ENCODE data around the gene VEGFC.

VEGFC gene

GRCh38 chr4:176680668-176681180 lies 112.0 kb downstream of the VEGFC start:
- no peak for DNase-seq (ENCODE audit: low read depth)

- DNase-seq (ENCODE audit: low read depth): no peak
Observed at GRCh38 chr4:176676901-176677300, 115.8 kb downstream of the VEGFC start.

GRCh38 chr4:176675810-176676209 lies 116.9 kb downstream of the VEGFC start:
- no peak for DNase-seq (ENCODE audit: low read depth)

DNA sequence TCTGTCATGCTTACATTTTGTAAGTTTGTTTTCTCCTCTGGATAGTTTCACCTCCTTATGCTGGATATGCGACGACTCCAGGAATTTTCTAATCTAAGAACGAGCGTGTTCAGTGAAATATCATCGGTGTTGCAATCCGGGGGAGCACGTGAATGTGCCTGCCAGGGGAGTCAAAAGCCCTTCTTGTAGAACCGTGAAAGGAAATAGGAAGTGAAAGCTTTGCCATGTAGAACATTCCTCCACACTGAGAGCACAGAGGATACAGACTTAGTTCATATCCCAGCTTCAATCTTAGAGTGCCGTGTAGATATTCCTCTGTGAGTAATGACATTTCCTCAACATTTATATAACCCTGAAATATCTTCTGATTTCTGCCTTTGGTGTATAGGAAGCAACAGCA lies 121.2 kb downstream of the VEGFC start:
- no peak for DNase-seq (ENCODE audit: low read depth)

DNA sequence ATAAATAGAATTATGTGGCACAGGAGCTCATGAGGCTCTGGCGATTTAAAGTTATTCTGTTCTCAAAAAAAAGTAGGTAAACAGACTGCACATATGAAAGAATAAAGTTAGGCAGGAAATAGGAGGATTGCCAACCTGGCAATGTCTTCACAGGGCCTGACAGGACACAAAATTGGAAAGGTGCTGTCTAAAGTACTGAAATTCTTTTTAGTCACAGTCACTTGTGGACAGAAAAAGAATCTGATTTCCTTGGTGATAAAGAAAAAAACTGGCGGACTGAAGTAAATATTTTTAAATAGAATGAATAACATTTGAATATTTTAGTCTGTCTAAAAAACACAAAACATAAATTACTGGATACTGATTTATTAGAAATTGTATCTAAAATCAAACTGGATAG lies 124.4 kb downstream of the VEGFC start:
- no peak for DNase-seq (ENCODE audit: low read depth)

DNA sequence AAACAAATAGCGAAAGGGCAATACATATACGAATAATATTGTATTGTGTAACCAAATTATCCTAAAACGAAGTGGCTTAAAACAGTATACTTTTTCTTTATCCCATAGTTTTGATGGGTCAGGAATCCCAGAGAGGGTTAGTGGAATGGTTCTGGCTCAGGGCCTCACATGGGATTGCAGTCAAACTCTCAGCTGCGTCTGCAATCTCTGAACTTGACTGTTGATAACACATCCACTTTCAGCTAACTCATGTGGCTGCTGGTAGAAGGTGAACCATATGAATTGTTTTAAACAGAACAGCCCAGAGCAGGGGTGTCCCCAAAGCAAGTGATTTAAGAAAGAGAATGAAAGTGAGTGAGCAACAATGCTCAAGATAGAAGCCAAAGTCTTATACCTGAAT lies 127.8 kb downstream of the VEGFC start:
- no peak for DNase-seq (ENCODE audit: low read depth)

DNA sequence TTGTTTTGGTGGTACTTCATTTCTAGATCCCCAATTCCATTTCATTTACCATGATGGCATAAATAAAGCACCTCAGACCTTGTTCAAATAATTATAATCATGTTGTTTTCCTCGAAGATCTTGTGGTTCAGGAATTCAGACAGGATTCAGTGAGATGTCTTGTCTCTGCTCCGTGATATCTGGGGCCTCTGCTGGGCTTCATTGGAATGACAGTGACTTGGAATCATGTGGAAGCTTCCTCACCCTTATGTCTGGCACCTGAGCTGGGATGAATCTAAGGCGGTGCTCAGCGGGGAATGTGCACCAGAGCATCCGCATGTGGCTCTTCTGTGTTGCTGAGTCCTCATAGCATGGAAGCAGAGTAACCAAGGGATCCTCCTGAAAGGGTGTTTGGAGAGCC lies 132.2 kb downstream of the VEGFC start:
- no peak for DNase-seq (ENCODE audit: low read depth)

DNA sequence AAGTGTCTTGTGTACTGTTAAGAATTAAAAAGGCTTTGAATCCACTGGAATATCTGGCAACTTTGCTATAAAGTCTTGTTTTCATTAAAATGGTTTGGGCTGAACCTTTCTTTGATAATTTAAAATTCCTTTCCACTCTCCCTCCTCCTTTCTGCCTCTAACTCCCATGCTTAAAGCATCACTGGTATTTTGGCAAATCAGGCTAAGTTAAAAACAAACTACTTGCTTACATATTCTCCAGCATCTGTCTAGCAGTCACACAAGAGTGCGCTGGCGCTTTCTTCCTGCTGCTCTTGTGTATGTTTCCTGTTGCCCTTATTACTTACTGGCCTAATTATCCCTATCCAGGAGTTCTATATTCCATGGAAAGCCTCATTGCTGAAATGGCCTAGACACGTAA lies 136.6 kb downstream of the VEGFC start:
- DNase-seq (ENCODE audit: low read depth): no peak

- DNase-seq (ENCODE audit: low read depth): no peak
Observed at GRCh38 chr4:176654565-176655216, 138.0 kb downstream of the VEGFC start.

GRCh38 chr4:176653401-176654220 lies 139.1 kb downstream of the VEGFC start:
- no peak for DNase-seq (ENCODE audit: low read depth)

GRCh38 chr4:176646311-176646710 lies 146.4 kb downstream of the VEGFC start:
- DNase-seq (ENCODE audit: low read depth): no peak

DNA sequence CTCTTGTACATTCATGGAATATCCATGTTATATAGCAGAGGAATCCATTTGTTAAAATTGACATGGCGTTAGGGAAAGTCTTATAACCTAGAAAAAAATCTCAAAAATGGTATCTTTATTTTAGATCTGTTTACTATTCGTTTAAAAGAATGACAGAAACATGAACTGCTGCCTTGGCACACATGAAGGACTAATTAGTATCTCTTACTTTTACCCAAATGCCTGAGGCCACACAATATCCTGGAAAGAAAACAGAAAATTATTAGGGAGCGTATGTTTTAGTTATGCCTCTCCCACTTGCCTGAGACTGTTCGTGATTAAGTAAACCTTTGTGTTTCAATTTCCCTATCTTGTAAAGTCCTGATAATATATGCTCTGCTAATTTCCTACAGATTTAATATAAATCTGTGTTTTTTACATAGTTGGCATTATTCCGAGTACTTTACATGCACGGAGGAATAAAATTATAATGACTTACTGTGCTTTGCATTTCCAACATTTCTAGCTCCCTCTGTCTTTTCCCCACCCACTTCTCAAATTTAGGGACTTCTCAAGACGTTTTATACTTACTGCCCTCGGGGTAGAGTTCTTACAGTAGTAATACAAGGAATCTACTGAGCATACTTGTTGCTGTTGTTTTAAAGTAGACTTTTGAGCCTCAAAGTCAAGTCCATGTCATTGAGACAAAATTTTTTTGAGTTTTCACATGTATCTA lies 147.3 kb downstream of the VEGFC start:
- no peak for DNase-seq (ENCODE audit: low read depth)

DNA sequence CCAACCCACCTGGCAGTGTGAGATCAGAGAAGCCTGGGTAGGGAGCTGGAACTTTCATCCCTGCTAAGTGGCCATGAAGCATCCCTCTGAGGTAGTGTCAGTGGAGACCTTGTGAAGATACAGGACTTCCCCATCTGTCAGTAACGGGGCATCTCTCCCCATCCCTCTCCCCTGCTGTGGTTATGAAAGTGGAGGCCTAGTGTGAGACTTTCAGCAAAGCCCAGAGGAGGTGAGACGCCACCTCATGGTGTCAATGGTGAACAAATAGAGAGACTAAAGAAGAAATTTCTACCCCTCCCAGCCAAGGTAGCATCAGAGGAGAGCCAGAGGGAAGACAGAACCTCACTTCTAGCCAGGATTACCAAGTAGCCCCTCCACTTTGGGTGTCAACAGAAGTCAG lies 150.2 kb downstream of the VEGFC start:
- DNase-seq (ENCODE audit: low read depth): no peak

DNA sequence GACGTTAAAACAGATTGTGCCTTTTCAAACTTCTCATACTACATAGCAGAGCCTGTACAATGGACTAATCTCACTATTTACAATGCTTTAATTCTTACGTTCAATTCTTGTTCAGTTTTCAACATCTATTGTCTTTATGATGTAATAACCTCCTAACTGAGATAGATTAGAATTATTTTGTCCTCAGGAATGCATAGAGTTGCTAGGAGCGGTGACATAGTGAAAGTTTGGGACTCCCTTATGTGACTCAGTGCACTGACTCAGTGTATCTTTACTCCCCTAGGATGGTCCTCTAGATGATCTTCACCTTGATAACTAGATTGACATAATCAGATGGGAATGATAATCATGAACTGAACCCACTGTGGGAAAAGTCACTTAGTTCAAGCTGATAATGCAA lies 151.5 kb downstream of the VEGFC start:
- no peak for DNase-seq (ENCODE audit: low read depth)

DNA sequence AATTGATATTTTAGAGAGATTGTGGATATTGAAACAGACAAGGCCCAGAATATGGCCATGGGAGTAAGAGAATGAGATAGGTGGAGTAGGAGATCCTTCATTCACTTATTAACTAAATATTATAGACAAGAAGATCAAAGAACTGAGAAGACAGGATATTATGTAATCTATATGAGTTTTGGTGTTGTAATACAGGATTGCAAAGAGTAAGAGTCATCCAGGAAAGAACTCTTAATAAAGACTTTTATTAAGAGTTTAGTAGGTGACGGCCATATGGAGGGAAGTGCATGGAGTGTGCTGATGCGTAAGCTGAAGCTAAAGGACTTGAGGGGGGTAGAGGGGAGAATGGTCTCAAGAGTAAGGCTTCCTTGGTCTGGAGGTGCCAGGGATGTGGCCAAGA lies 153.7 kb downstream of the VEGFC start:
- no peak for DNase-seq (ENCODE audit: low read depth)

GRCh38 chr4:176636292-176636691 lies 156.4 kb downstream of the VEGFC start:
- DNase-seq (ENCODE audit: low read depth): no peak

DNA sequence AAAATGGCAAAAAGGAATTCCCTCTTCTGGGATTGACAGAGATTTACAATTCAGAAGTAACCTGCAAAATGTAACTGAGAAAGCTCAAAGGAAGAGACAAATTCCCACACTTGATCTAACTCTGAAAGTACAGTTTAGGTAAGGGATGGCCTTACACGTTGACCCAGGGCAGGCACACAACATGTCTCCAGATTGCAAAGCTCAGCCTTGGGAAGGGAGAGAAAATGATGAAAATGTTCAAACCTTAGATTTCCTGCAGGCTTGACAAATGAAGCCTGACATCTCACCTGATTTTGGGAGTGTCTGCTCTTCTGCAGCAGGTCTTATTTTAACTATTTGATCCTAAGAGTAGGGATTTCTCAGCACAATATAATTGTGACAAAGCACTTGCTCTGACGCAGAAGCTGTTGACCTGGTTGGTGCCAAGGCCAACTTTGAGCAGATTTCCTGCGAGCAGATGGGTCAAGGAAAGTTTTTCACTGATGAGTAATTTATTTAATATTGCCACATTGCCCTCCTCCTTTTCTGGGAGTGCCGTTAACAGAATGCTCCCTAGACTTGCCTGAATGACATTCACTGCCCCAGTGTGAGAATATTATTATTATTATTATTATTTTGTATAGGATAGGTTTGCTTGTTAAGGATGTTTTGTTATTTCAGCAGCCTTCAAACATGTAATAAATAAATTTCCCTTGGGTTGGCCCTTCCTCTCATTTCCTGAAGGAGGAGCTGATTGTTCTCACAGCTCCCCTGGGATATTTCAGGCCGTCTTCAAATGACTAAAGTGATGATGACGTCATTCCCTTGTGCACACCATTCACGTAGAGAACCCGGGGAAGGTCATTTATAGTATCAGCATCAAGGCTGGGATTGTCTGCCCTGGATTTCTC lies 157.1 kb downstream of the VEGFC start:
- no peak for DNase-seq (ENCODE audit: low read depth)
